ENCODE results near the gene RANBP17. TPM values are rescaled to one million over a fixed set of nuclear protein-coding genes. Genes with fewer than 3 reads are reported as not detected.

Gene RANBP17
- total RNA-seq, 2 experiments from 2014 or later, result not detected

- ATAC-seq (no peak), DNase-seq (no peak)
- Mint-ChIP-seq H3K9me3 (no peaks in the 10 kb centered on the region), H3K27ac (no peak overlapping the region), H3K4me3 (no peak overlapping the region), H3K4me1 (ENCODE audit: low read depth) (no peaks in the 10 kb centered on the region), H3K27me3 (peaks cover 2% of the 10 kb centered on the region), H3K36me3 (ENCODE audit: low read depth) (no peaks in the 10 kb centered on the region)
- POLR2A ChIA-PET, result interaction anchor here (0.8 kb wide), 1 partner anchor 9 kb away, joined by 3 read pairs; no protein-coding TSS in a partner anchor
- TF ChIP-seq CTCF (IDR thresholded peaks at IDR 0.05), result no peak
- CTCF ChIA-PET, result no interaction called here
- intact Hi-C loops (cut with micrococcal nuclease), result no loop called here
Observed at GRCh38 chr5:171157276-171157675, 295.5 kb downstream of the RANBP17 start.

GRCh38 chr5:171157775-171158174, 296.0 kb downstream of the RANBP17 start:
- no peaks in the 10 kb centered on the region for H3K4me1 Mint-ChIP-seq (ENCODE audit: low read depth)
- CTCF ChIA-PET, result no interaction called here

GRCh38 chr5:171158581-171158980, 296.8 kb downstream of the RANBP17 start:
- Mint-ChIP-seq H3K4me1 (ENCODE audit: low read depth) (no peaks in the 10 kb centered on the region), H3K27ac (no peak overlapping the region), H3K4me3 (no peak overlapping the region), H3K9me3 (no peaks in the 10 kb centered on the region), H3K27me3 (no peaks in the 10 kb centered on the region), H3K36me3 (ENCODE audit: low read depth) (no peaks in the 10 kb centered on the region)
- ChIA-PET CTCF (no interaction called here), POLR2A (no interaction called here)
- DNase-seq (no peak), ATAC-seq (no peak)
- intact Hi-C loops (cut with micrococcal nuclease), result no loop called here
- TF ChIP-seq CTCF (IDR thresholded peaks at IDR 0.05), result no peak

More at GRCh38 chr5:171157775-171158174, 296.0 kb downstream of the RANBP17 start:
- POLR2A ChIA-PET, result no interaction called here
- TF ChIP-seq CTCF (IDR thresholded peaks at IDR 0.05), result no peak
- no peak for ATAC-seq
- no peak for DNase-seq
- H3K27me3 Mint-ChIP-seq, result no peaks in the 10 kb centered on the region
- no peaks in the 10 kb centered on the region for H3K9me3 Mint-ChIP-seq
- intact Hi-C loops (cut with micrococcal nuclease), result no loop called here
- no peak overlapping the region for H3K4me3 Mint-ChIP-seq
- no peak overlapping the region for H3K27ac Mint-ChIP-seq
- no peaks in the 10 kb centered on the region for H3K36me3 Mint-ChIP-seq (ENCODE audit: low read depth)

GRCh38 chr5:171162165-171162564, 300.3 kb downstream of the RANBP17 start:
- H3K27me3 Mint-ChIP-seq, result peaks cover 6% of the 10 kb centered on the region

GRCh38 chr5:171162596-171162995, 300.8 kb downstream of the RANBP17 start:
- CTCF ChIA-PET, result no interaction called here

More at GRCh38 chr5:171162165-171162564, 300.3 kb downstream of the RANBP17 start:
- intact Hi-C loops (cut with micrococcal nuclease), result no loop called here
- ChIA-PET POLR2A (no interaction called here), CTCF (no interaction called here)
- Mint-ChIP-seq H3K27ac (no peak overlapping the region), H3K9me3 (no peaks in the 10 kb centered on the region), H3K4me3 (no peak overlapping the region), H3K4me1 (ENCODE audit: low read depth) (no peaks in the 10 kb centered on the region), H3K36me3 (ENCODE audit: low read depth) (no peaks in the 10 kb centered on the region)
- DNase-seq (no peak), ATAC-seq (no peak)
- no peak for TF ChIP-seq CTCF (IDR thresholded peaks at IDR 0.05)

More at GRCh38 chr5:171162596-171162995, 300.8 kb downstream of the RANBP17 start:
- POLR2A ChIA-PET, result no interaction called here
- no peak overlapping the region for H3K4me3 Mint-ChIP-seq
- H3K27me3 Mint-ChIP-seq, result peaks cover 6% of the 10 kb centered on the region
- H3K27ac Mint-ChIP-seq, result no peak overlapping the region
- ATAC-seq (peak; percentile 37), DNase-seq (peak; percentile 11)
- H3K9me3 Mint-ChIP-seq, result no peaks in the 10 kb centered on the region
- TF ChIP-seq CTCF (IDR thresholded peaks at IDR 0.05), result no peak
- H3K36me3 Mint-ChIP-seq (ENCODE audit: low read depth), result no peaks in the 10 kb centered on the region
- intact Hi-C loops (cut with micrococcal nuclease), result no loop called here
- H3K4me1 Mint-ChIP-seq (ENCODE audit: low read depth), result no peaks in the 10 kb centered on the region

All from activated CD8-positive, alpha-beta T cell treated with anti-CD3 and anti-CD28 coated beads for 36 hours (primary cell).